ENCODE data around the gene DNALI1. TPM values are rescaled to one million over a fixed set of nuclear protein-coding genes. Genes with fewer than 3 reads are reported as not detected.

Gene DNALI1
- total and polyA plus RNA-seq, 2 donors (not counting 3 experiments of a cell fraction or from before 2014, with no cell fraction given): 5.2 to 8.1 TPM

DNA sequence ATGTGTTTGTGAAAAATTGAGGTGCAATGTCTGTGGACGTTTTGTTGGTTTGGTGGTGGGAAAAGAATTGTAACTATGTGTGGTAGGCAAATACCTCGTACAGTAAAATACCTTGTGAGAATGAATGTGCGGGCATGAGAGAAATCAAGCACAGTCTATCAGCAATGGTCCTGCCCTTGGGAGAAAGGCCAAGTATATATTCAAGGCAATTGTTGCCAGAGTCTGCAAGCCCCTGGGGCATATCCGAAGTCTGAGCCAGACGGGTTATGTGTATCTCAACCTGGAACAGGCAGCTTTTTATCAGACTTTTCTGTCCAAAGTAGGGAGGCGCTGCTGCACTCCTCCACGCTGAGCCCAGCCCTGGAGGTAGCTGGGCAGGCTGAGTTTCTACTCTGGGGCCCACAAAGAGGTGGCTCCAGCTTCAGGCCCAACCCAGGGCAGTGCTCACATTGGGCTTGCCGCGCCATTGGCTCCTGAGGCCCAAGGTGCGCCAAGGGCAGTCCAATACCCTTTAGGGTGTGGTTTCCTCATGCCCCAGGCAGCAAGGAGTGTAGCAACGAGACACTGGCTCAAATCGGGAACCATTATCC, 48.4 kb downstream of the DNALI1 start:
- Histone ChIP-seq H4K20me1 (replicated peaks; ENCODE audit: control insufficient read depth, extremely low read depth, insufficient read depth, low read length) (no peaks in the 10 kb centered on the region), H3K79me2 (ENCODE audit: control insufficient read depth, insufficient read depth, low read length) (no peaks in the 10 kb centered on the region), H3K36me3 (ENCODE audit: control insufficient read depth in 2 of 2, extremely low read depth in 1 of 2, insufficient read depth in 2 of 2, low read length in 2 of 2) (no peaks in the 10 kb centered on the region), H3K27me3 (ENCODE audit: control insufficient read depth in 2 of 2, insufficient read depth in 2 of 2, low read length in 2 of 2) (peaks cover 20 to 37% of the 10 kb centered on the region in 2 experiments), H3K27ac (ENCODE audit: insufficient read depth, low read depth, low read length) (no peak overlapping the region), H3K9ac (replicated peaks; ENCODE audit: extremely low read depth, insufficient read depth, low read length) (no peak overlapping the region), H3K4me1 (ENCODE audit: control insufficient read depth, extremely low read depth, insufficient read depth, low read length) (no peaks in the 10 kb centered on the region), H3K4me3 (replicated peaks in 1 of 3; ENCODE audit: insufficient read depth in 1 of 3, low read depth in 1 of 3, low read length in 3 of 3) (no peak overlapping the region), H2AFZ (ENCODE audit: low read depth, low read length) (no peak overlapping the region), H3K9me1 (replicated peaks; ENCODE audit: control insufficient read depth, extremely low read depth, insufficient read depth, low read length) (no peaks in the 10 kb centered on the region), H3K4me2 (ENCODE audit: insufficient read depth, low read length) (no peak overlapping the region), H3K9me3 (replicated peaks; ENCODE audit: control insufficient read depth, insufficient read depth, low read length) (no peaks in the 10 kb centered on the region)
- no peak for DNase-seq (ENCODE audit: low read depth, low spot score)
- intact Hi-C loops (cut with micrococcal nuclease) (no loop called here), dilution Hi-C loops (cut with MboI; ENCODE audit: extremely low pct_ligation_motif_present, low sequenced_read_pairs) (no loop called here)
- no peak for TF ChIP-seq MAX (IDR thresholded peaks at IDR 0.05; ENCODE audit: insufficient read depth, insufficient read length)
- no peak for TF ChIP-seq MYC (IDR thresholded peaks at IDR 0.05; ENCODE audit: low read depth, low read length)
- TF ChIP-seq, protein P1, sequence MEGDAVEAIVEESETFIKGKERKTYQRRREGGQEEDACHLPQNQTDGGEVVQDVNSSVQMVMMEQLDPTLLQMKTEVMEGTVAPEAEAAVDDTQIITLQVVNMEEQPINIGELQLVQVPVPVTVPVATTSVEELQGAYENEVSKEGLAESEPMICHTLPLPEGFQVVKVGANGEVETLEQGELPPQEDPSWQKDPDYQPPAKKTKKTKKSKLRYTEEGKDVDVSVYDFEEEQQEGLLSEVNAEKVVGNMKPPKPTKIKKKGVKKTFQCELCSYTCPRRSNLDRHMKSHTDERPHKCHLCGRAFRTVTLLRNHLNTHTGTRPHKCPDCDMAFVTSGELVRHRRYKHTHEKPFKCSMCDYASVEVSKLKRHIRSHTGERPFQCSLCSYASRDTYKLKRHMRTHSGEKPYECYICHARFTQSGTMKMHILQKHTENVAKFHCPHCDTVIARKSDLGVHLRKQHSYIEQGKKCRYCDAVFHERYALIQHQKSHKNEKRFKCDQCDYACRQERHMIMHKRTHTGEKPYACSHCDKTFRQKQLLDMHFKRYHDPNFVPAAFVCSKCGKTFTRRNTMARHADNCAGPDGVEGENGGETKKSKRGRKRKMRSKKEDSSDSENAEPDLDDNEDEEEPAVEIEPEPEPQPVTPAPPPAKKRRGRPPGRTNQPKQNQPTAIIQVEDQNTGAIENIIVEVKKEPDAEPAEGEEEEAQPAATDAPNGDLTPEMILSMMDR (IDR thresholded peaks at IDR 0.05; ENCODE audit: extremely low read depth in 1 of 2, insufficient read depth in 1 of 2, low read depth in 1 of 2, low read length in 2 of 2): no peak
- TF ChIP-seq FOS (IDR thresholded peaks at IDR 0.05; ENCODE audit: borderline replicate concordance, insufficient read depth, low read length): no peak
- no peak for TF ChIP-seq POLR2AphosphoS5 (IDR thresholded peaks at IDR 0.05; ENCODE audit: insufficient read depth, low read depth, low read length)
- no peak for TF ChIP-seq GATA2 (IDR thresholded peaks at IDR 0.05; ENCODE audit: insufficient read depth, insufficient read length, low read depth, low read length)
- no peak for TF ChIP-seq JUN (IDR thresholded peaks at IDR 0.05; ENCODE audit: borderline replicate concordance, insufficient read depth, insufficient read length, low read depth)
- TF ChIP-seq EZH2 (IDR thresholded peaks at IDR 0.05; ENCODE audit: borderline replicate concordance, low read depth, low read length, severe bottlenecking): no peak
- no peak for TF ChIP-seq POLR2A (IDR thresholded peaks at IDR 0.05; ENCODE audit: low read depth, low read length)
- BruUV-seq (replicated peaks): no TSS peak
- ChIA-PET CTCF (no interaction called here), POLR2A (interaction anchor here (0.6 kb wide), 1 partner anchor 414 kb away, joined by 5 read pairs; no protein-coding TSS in a partner anchor)
- no peak for FAIRE-seq
